Esophagus muscularis mucosa (tissue), 4 donors: ENCODE results near the gene MRPL54. TPM values are rescaled to one million over a fixed set of nuclear protein-coding genes. Genes with fewer than 3 reads are reported as not detected.

ENCODE experiments used
- DNase-seq: peaks from one replicate; pipeline ENCODE4 v3.0.0-alpha.2; 2017; ENCODE audit errors: extremely low spot score
- H3K27ac ChIP-seq, 4 donors: fragments of 200-600 bp; sonication (generic); replicated peaks in 1 of 4; 1 replicate in 3 of 4; 2 replicates in 1 of 4; pipeline ENCODE4 v1.5.1; 2016 to 2019; ENCODE audit warnings: mild to moderate bottlenecking in 1 of 4
- H3K27me3 ChIP-seq, 4 donors: fragments of 200-600 bp; sonication (generic); one replicate each; pipeline versions ENCODE4 v1.5.1 to v1.6.0; 2016 to 2019
- H3K36me3 ChIP-seq, 4 donors: fragments of 200-600 bp; sonication (generic); one replicate each; pipeline ENCODE4 v1.5.1; 2016 to 2019
- H3K4me1 ChIP-seq, 4 donors: fragments of 200-600 bp; sonication (generic); one replicate each; pipeline ENCODE4 v1.5.1; 2016 to 2019
- H3K4me3 ChIP-seq, 4 donors: fragments of 200-600 bp; sonication (generic); 1 replicate in 2 of 4; 2 replicates in 2 of 4; pipeline ENCODE4 v1.5.1; 2016 to 2019; ENCODE audit warnings: mild to moderate bottlenecking in 4 of 4, moderate library complexity in 1 of 4
- H3K9me3 ChIP-seq, 4 donors: fragments of 200-600 bp; sonication (generic); 1 replicate in 3 of 4; 2 replicates in 1 of 4; pipeline ENCODE4 v1.5.1; 2016 to 2019
- CTCF ChIP-seq, 3 experiments: fragments of 200-600 bp in 2 of 3; fragments of 450-650 bp in 1 of 3; sonication (generic) in 2 of 3; IDR thresholded peaks; one replicate each; pipeline ENCODE4 v1.5.1; 2017 to 2019; ENCODE audit warnings: antibody characterized with exemption in 3 of 3, mild to moderate bottlenecking in 2 of 3, moderate library complexity in 1 of 3
- EP300 ChIP-seq: sonication (generic); formaldehyde crosslinking; IDR thresholded peaks from one replicate; pipeline ENCODE4 v1.6.1; 2017; ENCODE audit warnings: antibody characterized with exemption
- POLR2A ChIP-seq: fragments of 450-650 bp; IDR thresholded peaks from one replicate; pipeline ENCODE4 v1.6.1; 2017; ENCODE audit warnings: antibody characterized with exemption, moderate library complexity, mild to moderate bottlenecking, low read depth
- POLR2AphosphoS5 ChIP-seq, 2 donors: sonication (generic); formaldehyde crosslinking; IDR thresholded peaks; one replicate each; pipeline ENCODE4 v1.6.1; 2017; ENCODE audit warnings: antibody characterized with exemption in 2 of 2
- WGBS: methylation state at CpG from one replicate; pipeline ENCODE4 v1.1.5; 2018; 5-methylcytosine and 5-hydroxymethylcytosine counted together
- intact Hi-C: fragments of 100-400 bp; cut with DNase I; formaldehyde crosslinking; loops from one replicate; pipeline ENCODE4 v1.15.1; 2023
- total RNA-seq, 4 donors: library from RNA; depleted of rRNA; stranded (reverse); fragments of >200 nt; gene quantifications; one replicate each; pipeline versions ENCODE4 v1.1.0 to v1.2.1, GENCODE V29; 2016

The MRPL54 gene
- total RNA-seq, 4 donors from 2014 or later, result 45.2 to 84.3 (median 77.4) TPM

GRCh38 chr19:3745363-3746045 lies 17.0 kb upstream of the MRPL54 start:
- no peak overlapping the region for H3K4me3 ChIP-seq
- 80% methylated on average over 5 of the region's 8 CpGs for WGBS
- no peak for DNase-seq
- no peaks in the 10 kb centered on the region for H3K9me3 ChIP-seq
- H3K27me3 ChIP-seq, result peaks cover 0 to 27% (median 0%) of the 10 kb centered on the region in 4 donors
- intact Hi-C loops, result no loop called here
- peaks cover 8 to 12% (median 10%) of the 10 kb centered on the region in 4 donors for H3K36me3 ChIP-seq
- no peak overlapping the region for H3K27ac ChIP-seq
- no peak for TF ChIP-seq CTCF (IDR thresholded peaks at IDR 0.05)
- TF ChIP-seq POLR2A, result no peak
- no peak for TF ChIP-seq EP300
- TF ChIP-seq POLR2AphosphoS5 (IDR thresholded peaks at IDR 0.05), result no peak
- H3K4me1 ChIP-seq, result no peaks in the 10 kb centered on the region

DNA sequence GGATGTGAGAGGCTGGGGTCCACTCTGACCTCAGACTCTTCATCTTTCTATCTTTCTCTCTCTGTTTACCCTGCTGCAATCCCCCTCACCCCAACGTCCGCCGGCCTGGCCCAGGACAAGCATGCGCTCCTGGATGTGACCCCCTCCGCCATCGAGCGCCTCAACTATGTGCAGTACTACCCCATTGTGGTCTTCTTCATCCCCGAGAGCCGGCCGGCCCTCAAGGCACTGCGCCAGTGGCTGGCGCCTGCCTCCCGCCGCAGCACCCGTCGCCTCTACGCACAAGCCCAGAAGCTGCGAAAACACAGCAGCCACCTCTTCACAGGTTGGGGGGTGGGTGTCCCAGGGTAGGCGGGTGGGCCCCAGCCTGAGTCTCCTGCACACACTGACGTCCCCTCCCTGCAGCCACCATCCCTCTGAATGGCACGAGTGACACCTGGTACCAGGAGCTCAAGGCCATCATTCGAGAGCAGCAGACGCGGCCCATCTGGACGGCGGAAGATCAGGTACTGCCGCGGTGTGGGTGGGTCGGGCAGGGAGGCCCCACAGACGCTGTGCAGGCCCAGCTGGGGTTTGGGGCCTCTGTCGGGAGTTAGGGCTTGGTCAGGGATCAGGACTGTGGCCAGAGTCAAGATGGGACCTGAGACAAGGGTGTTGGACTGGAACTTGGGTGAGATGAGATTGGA lies 16.0 kb upstream of the MRPL54 start:
- TF ChIP-seq POLR2A (no peak), EP300 (no peak), POLR2AphosphoS5 (IDR thresholded peaks at IDR 0.05) (no peak), CTCF (IDR thresholded peaks at IDR 0.05) (no peak)
- no peak for DNase-seq
- Histone ChIP-seq H3K4me1 (no peaks in the 10 kb centered on the region), H3K36me3 (peaks cover 18 to 22% (median 20%) of the 10 kb centered on the region in 4 donors), H3K4me3 (no peak overlapping the region), H3K27me3 (peaks cover 0 to 27% (median 0%) of the 10 kb centered on the region in 4 donors), H3K27ac (no peak overlapping the region), H3K9me3 (no peaks in the 10 kb centered on the region)
- 80% methylated on average over 26 of the region's 31 CpGs for WGBS
- intact Hi-C loops, result no loop called here

DNA sequence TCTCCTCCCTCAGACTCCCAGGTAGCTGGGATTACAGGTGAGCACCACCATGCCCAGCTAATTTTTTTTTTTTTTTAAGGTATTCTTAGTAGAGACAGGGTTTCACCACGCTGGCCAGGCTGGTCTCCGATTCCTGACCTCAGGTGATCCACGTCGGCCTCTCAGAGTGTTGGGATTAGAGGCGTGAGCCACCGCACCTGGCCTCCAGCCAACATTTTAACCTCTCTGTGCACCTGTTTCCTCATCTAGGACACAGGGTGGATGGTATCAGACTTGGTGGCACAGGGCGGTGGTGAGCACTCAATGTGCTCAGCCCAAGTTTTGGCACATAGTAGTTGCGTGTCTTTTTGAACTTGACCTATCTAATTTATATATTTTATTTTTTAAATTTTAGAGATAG lies 13.5 kb upstream of the MRPL54 start:
- intact Hi-C loops, result no loop called here
- whole genome bisulfite sequencing, result 87% methylated on average over 8 of the region's 8 CpGs
- Histone ChIP-seq H3K36me3 (peaks cover 41 to 47% (median 45%) of the 10 kb centered on the region in 4 donors), H3K4me1 (no peaks in the 10 kb centered on the region), H3K9me3 (no peaks in the 10 kb centered on the region), H3K4me3 (no peak overlapping the region), H3K27ac (no peak overlapping the region), H3K27me3 (peaks cover 0 to 27% (median 0%) of the 10 kb centered on the region in 4 donors)
- TF ChIP-seq EP300 (no peak), POLR2AphosphoS5 (IDR thresholded peaks at IDR 0.05) (no peak), POLR2A (no peak), CTCF (IDR thresholded peaks at IDR 0.05) (no peak)
- DNase-seq, result no peak

GRCh38 chr19:3750211-3750610 lies 12.3 kb upstream of the MRPL54 start:
- intact Hi-C loops, result no loop called here
- WGBS, result 100% methylated on average over 2 of the region's 2 CpGs
- Histone ChIP-seq H3K4me3 (no peak overlapping the region), H3K9me3 (no peaks in the 10 kb centered on the region), H3K27ac (no peak overlapping the region), H3K27me3 (peaks cover 0 to 27% (median 0%) of the 10 kb centered on the region in 4 donors), H3K36me3 (peaks cover 41 to 52% (median 49%) of the 10 kb centered on the region in 4 donors), H3K4me1 (no peaks in the 10 kb centered on the region)
- DNase-seq, result no peak
- TF ChIP-seq POLR2A (no peak), POLR2AphosphoS5 (IDR thresholded peaks at IDR 0.05) (no peak), EP300 (no peak), CTCF (IDR thresholded peaks at IDR 0.05) (no peak)
